OCI-LY3 (cell line): ENCODE results near the gene PSMD5.

ENCODE experiments used
- H2AFZ ChIP-seq: fragments of 200-600, 300-600 bp; shearing (Covaris generic); 2 replicates; pipeline ENCODE4 v1.6.0; 2014; ENCODE audit warnings: antibody characterized with exemption, low read depth, low read length
- H3K27ac ChIP-seq: fragments of 200-600, 300-600 bp; sonication (generic); 2 replicates; pipeline ENCODE4 v1.5.1; 2014; ENCODE audit warnings: mild to moderate bottlenecking, low read length, moderate library complexity, mixed read lengths
- H3K27me3 ChIP-seq: fragments of 200-600, 300-600 bp; sonication (generic); 2 replicates; pipeline ENCODE4 v1.6.1; 2014; ENCODE audit warnings: low read depth, low read length, mixed read lengths
- H3K36me3 ChIP-seq: fragments of 200-600, 300-600 bp; sonication (generic); replicated peaks from 2 replicates; pipeline ENCODE3; 2014; ENCODE audit warnings: low read depth, low read length, mixed read lengths
- H3K4me1 ChIP-seq: fragments of 300-600, 200-600 bp; sonication (generic); 2 replicates; pipeline ENCODE4 v1.6.1; 2014; ENCODE audit warnings: low read length, mixed read lengths
- H3K4me2 ChIP-seq: fragments of 200-600, 300-600 bp; sonication (generic); 2 replicates; pipeline ENCODE4 v1.6.1; 2014; ENCODE audit warnings: low read length, mixed read lengths
- H3K4me3 ChIP-seq: fragments of 300-600, 200-600 bp; sonication (generic); 2 replicates; pipeline ENCODE4 v1.5.1; 2014; ENCODE audit warnings: antibody characterized with exemption, mild to moderate bottlenecking, low read length, moderate library complexity
- H3K79me2 ChIP-seq: fragments of 300-600, 200-600 bp; shearing (Covaris generic); 2 replicates; pipeline ENCODE4 v1.6.1; 2014; ENCODE audit warnings: mild to moderate bottlenecking, low read length, mixed read lengths
- H3K9ac ChIP-seq: fragments of 300-600, 200-600 bp; shearing (Covaris generic); 2 replicates; pipeline ENCODE4 v1.6.0; 2014; ENCODE audit warnings: mild to moderate bottlenecking, low read length, moderate library complexity
- H3K9me3 ChIP-seq: fragments of 200-600, 300-600 bp; shearing (Covaris generic); 2 replicates; pipeline ENCODE4 v1.6.1; 2014; ENCODE audit warnings: low read length, mixed read lengths; ENCODE audit not compliant: insufficient read depth
- H4K20me1 ChIP-seq: fragments of 200-600, 300-600 bp; sonication (generic); 2 replicates; pipeline ENCODE4 v1.6.1; 2016; ENCODE audit warnings: low read length, mixed read lengths; ENCODE audit not compliant: insufficient read depth
- EZH2phosphoT487 ChIP-seq: fragments of 200-600 bp; shearing (Covaris generic); IDR thresholded peaks from 2 replicates; pipeline ENCODE4 v1.6.1; 2018; ENCODE audit warnings: antibody characterized with exemption, mixed run types, low read depth
- TF ChIP-seq, protein P1 (sequence below): fragments of 200-600, 300-600 bp; sonication (generic); IDR thresholded peaks from 2 replicates; pipeline ENCODE4 v1.5.1; 2014; ENCODE audit warnings: antibody characterized with exemption, low read length, low read depth

PSMD5 gene

GRCh38 chr9:120830151-120830550 is 12.6 kb downstream of the PSMD5 start:
- no peak for TF ChIP-seq EZH2phosphoT487
- TF ChIP-seq, protein P1, sequence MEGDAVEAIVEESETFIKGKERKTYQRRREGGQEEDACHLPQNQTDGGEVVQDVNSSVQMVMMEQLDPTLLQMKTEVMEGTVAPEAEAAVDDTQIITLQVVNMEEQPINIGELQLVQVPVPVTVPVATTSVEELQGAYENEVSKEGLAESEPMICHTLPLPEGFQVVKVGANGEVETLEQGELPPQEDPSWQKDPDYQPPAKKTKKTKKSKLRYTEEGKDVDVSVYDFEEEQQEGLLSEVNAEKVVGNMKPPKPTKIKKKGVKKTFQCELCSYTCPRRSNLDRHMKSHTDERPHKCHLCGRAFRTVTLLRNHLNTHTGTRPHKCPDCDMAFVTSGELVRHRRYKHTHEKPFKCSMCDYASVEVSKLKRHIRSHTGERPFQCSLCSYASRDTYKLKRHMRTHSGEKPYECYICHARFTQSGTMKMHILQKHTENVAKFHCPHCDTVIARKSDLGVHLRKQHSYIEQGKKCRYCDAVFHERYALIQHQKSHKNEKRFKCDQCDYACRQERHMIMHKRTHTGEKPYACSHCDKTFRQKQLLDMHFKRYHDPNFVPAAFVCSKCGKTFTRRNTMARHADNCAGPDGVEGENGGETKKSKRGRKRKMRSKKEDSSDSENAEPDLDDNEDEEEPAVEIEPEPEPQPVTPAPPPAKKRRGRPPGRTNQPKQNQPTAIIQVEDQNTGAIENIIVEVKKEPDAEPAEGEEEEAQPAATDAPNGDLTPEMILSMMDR, result no peak
- H3K36me3 ChIP-seq, result peaks cover 49% of the 10 kb centered on the region
- no peaks in the 10 kb centered on the region for H4K20me1 ChIP-seq

DNA sequence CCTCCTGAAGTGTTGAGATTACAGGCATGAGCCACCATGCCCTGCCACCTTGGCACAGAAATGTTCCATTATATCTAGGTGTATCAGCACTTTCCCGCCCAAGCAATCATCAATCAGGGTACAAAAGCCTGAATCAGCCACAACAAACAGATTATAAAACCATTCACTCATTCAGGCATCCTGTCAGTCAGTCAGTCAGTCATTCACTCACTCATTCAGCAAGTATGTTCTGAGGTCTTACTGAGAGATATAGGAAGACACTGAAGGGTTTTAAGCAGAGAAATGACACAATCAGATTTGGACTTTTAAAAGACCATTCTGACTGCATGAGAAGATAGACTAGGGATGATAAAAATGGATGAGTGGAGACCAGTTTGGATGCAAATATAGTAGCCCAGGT is 13.1 kb downstream of the PSMD5 start:
- Histone ChIP-seq H3K27me3 (no peaks in the 10 kb centered on the region), H3K79me2 (0 out of 2 replicates have a peak, but pooled peaks cover 3% of the 10 kb centered on the region), H3K9ac (no peak overlapping the region), H3K9me3 (no peaks in the 10 kb centered on the region), H3K36me3 (peaks cover 50% of the 10 kb centered on the region), H3K4me3 (no peak overlapping the region), H4K20me1 (no peaks in the 10 kb centered on the region), H2AFZ (no peak overlapping the region), H3K4me1 (no peaks in the 10 kb centered on the region), H3K4me2 (no peak overlapping the region), H3K27ac (no peak overlapping the region)
- TF ChIP-seq, protein P1, result no peak
- TF ChIP-seq EZH2phosphoT487, result no peak

More at GRCh38 chr9:120830151-120830550, 12.6 kb downstream of the PSMD5 start:
- H3K9ac ChIP-seq, result no peak overlapping the region
- H3K4me2 ChIP-seq, result no peak overlapping the region
- H3K27me3 ChIP-seq, result no peaks in the 10 kb centered on the region
- no peaks in the 10 kb centered on the region for H3K9me3 ChIP-seq
- H3K27ac ChIP-seq, result no peak overlapping the region
- no peak overlapping the region for H2AFZ ChIP-seq
- H3K79me2 ChIP-seq, result 0 out of 2 replicates have a peak, but pooled peaks cover 3% of the 10 kb centered on the region
- H3K4me3 ChIP-seq, result no peak overlapping the region
- H3K4me1 ChIP-seq, result no peaks in the 10 kb centered on the region

- no peak overlapping the region for H3K4me3 ChIP-seq
- H3K4me1 ChIP-seq, result no peaks in the 10 kb centered on the region
- no peak for TF ChIP-seq EZH2phosphoT487
- TF ChIP-seq, protein P1, result no peak
- H3K36me3 ChIP-seq, result peaks cover 58% of the 10 kb centered on the region
- no peaks in the 10 kb centered on the region for H3K27me3 ChIP-seq
- no peaks in the 10 kb centered on the region for H3K79me2 ChIP-seq
- no peak overlapping the region for H3K27ac ChIP-seq
- no peak overlapping the region for H2AFZ ChIP-seq
- no peak overlapping the region for H3K4me2 ChIP-seq
- no peaks in the 10 kb centered on the region for H3K9me3 ChIP-seq
- H3K9ac ChIP-seq, result no peak overlapping the region
- no peaks in the 10 kb centered on the region for H4K20me1 ChIP-seq
Measured at GRCh38 chr9:120820095-120820494, 22.6 kb downstream of the PSMD5 start.

DNA sequence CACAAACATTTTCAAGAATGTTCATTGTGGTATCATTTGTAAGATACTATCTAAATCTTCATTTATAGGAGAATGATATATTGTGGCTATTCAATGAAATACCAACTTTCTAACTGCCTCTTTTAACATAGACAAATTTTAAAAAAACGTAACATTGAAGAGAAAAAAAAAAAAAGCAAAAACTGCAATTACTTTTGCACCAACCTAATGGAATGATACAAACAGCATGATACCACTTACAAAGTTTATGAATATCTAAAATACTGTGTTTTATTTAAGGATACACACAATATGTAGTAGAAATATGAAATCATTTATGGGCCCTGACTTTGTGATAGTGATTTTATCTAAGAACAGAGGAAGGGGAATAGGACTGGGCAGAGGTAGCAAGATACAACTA is 24.1 kb downstream of the PSMD5 start:
- Histone ChIP-seq H3K4me3 (no peak overlapping the region), H3K4me1 (peaks cover 13% of the 10 kb centered on the region), H2AFZ (no peak overlapping the region), H3K36me3 (peaks cover 50% of the 10 kb centered on the region), H3K27ac (no peak overlapping the region), H3K9ac (no peak overlapping the region), H4K20me1 (no peaks in the 10 kb centered on the region), H3K4me2 (no peak overlapping the region), H3K27me3 (no peaks in the 10 kb centered on the region), H3K79me2 (no peaks in the 10 kb centered on the region), H3K9me3 (no peaks in the 10 kb centered on the region)
- no peak for TF ChIP-seq EZH2phosphoT487
- TF ChIP-seq, protein P1, result no peak
